Uterus (tissue), 4 donors: ENCODE data around the gene UGT1A8. TPM values are rescaled to one million over a fixed set of nuclear protein-coding genes. Genes with fewer than 3 reads are reported as not detected.

Experiments
- DNase-seq, 2 donors: peaks; one replicate each; pipeline ENCODE4 v3.0.0-alpha.2; 2019 to 2020
- H3K27ac ChIP-seq, 2 donors: fragments of 200-600 bp; sonication (generic); 1 replicate in 1 of 2; 2 replicates in 1 of 2; pipeline ENCODE4 v1.5.1; 2016 to 2018
- H3K27me3 ChIP-seq, 2 donors: fragments of 200-600 bp; sonication (generic); one replicate each; pipeline ENCODE4 v1.5.1; 2018 to 2019; ENCODE audit warnings: control low read depth in 1 of 2
- H3K36me3 ChIP-seq, 2 donors: fragments of 200-600 bp; sonication (generic); one replicate each; pipeline ENCODE4 v1.5.1; 2019; ENCODE audit warnings: control low read depth in 1 of 2
- H3K4me1 ChIP-seq, 2 donors: fragments of 200-600 bp; sonication (generic); one replicate each; pipeline ENCODE4 v1.5.1; 2018 to 2019; ENCODE audit warnings: control low read depth in 1 of 2
- H3K4me3 ChIP-seq, 2 donors: fragments of 200-600 bp; sonication (generic); 1 replicate in 1 of 2; 2 replicates in 1 of 2; pipeline ENCODE4 v1.5.1; 2018 to 2019; ENCODE audit warnings: mild to moderate bottlenecking in 1 of 2
- H3K9me3 ChIP-seq, 2 donors: fragments of 200-600 bp; sonication (generic); one replicate each; pipeline ENCODE4 v1.5.1; 2019; ENCODE audit warnings: control low read depth in 1 of 2
- CTCF ChIP-seq, 4 experiments: fragments of 200-600 bp in 2 of 4; fragments of 450-650 bp in 2 of 4; sonication (generic) in 2 of 4; IDR thresholded peaks; one replicate each; pipeline ENCODE4 v1.5.1; 2016 to 2019; ENCODE audit warnings: antibody characterized with exemption in 4 of 4, mild to moderate bottlenecking in 2 of 4, moderate library complexity in 1 of 4
- POLR2A ChIP-seq, 2 donors: fragments of 450-650 bp; IDR thresholded peaks; one replicate each; pipeline ENCODE4 v1.6.1; 2016; ENCODE audit warnings: antibody characterized with exemption in 2 of 2, mild to moderate bottlenecking in 1 of 2, moderate library complexity in 1 of 2
- intact Hi-C: fragments of 100-400 bp; cut with DNase I; formaldehyde crosslinking; loops from one replicate; pipeline ENCODE4 v1.15.1; 2023; ENCODE audit warnings: low total_unique reads
- total RNA-seq, 4 donors: library from RNA; depleted of rRNA in 3 of 4; stranded (reverse); fragments of >200 nt in 3 of 4; gene quantifications; one replicate each; pipeline versions ENCODE4 v1.1.0 to v1.2.4, GENCODE V29; 2014 to 2023
- donor health status: DM: yes; HTN: yes; CAD: no.

Gene UGT1A8
- total RNA-seq, 4 donors from 2014 or later: not detected

GRCh38 chr2:233817995-233818638 is 200.7 kb downstream of the UGT1A8 start:
- H3K4me3 ChIP-seq: no peak overlapping the region
- no peaks in the 10 kb centered on the region for H3K36me3 ChIP-seq
- no peak for DNase-seq
- H3K27me3 ChIP-seq: no peaks in the 10 kb centered on the region
- intact Hi-C loops: no loop called here
- H3K9me3 ChIP-seq: no peaks in the 10 kb centered on the region
- TF ChIP-seq CTCF (IDR thresholded peaks at IDR 0.05) (no peak), POLR2A (IDR thresholded peaks at IDR 0.05) (no peak)
- no peak overlapping the region for H3K27ac ChIP-seq
- no peaks in the 10 kb centered on the region for H3K4me1 ChIP-seq

- intact Hi-C loops: no loop called here
- Histone ChIP-seq H3K4me3 (no peak overlapping the region), H3K27me3 (no peaks in the 10 kb centered on the region), H3K9me3 (no peaks in the 10 kb centered on the region), H3K36me3 (no peaks in the 10 kb centered on the region), H3K27ac (no peak overlapping the region), H3K4me1 (no peaks in the 10 kb centered on the region)
- no peak for DNase-seq
- TF ChIP-seq CTCF (IDR thresholded peaks at IDR 0.05) (no peak), POLR2A (IDR thresholded peaks at IDR 0.05) (no peak)
Measured at GRCh38 chr2:233818639-233819621, 201.5 kb downstream of the UGT1A8 start.

- Histone ChIP-seq H3K27ac (no peak overlapping the region), H3K27me3 (no peaks in the 10 kb centered on the region), H3K4me3 (no peak overlapping the region), H3K4me1 (no peaks in the 10 kb centered on the region), H3K36me3 (no peaks in the 10 kb centered on the region), H3K9me3 (no peaks in the 10 kb centered on the region)
- TF ChIP-seq POLR2A (IDR thresholded peaks at IDR 0.05) (no peak), CTCF (IDR thresholded peaks at IDR 0.05) (no peak)
- no peak for DNase-seq
- intact Hi-C loops: no loop called here
Measured at GRCh38 chr2:233819884-233820773, 202.7 kb downstream of the UGT1A8 start.

- H3K27ac ChIP-seq: no peak overlapping the region
- H3K9me3 ChIP-seq: no peaks in the 10 kb centered on the region
- H3K4me1 ChIP-seq: no peaks in the 10 kb centered on the region
- intact Hi-C loops: no loop called here
- TF ChIP-seq CTCF (IDR thresholded peaks at IDR 0.05) (no peak), POLR2A (IDR thresholded peaks at IDR 0.05) (no peak)
- H3K27me3 ChIP-seq: no peaks in the 10 kb centered on the region
- no peak for DNase-seq
- H3K36me3 ChIP-seq: no peaks in the 10 kb centered on the region
- H3K4me3 ChIP-seq: no peak overlapping the region
Measured at GRCh38 chr2:233820774-233821105, 203.3 kb downstream of the UGT1A8 start.
